HG02981 (cell line): ENCODE data around the gene DHRS11.

Experiments
- ATAC-seq: cut with Tn5 transposase; IDR thresholded peaks from one replicate; pipeline ENCODE4 v1.9.1; 2021; ENCODE audit warnings: mild to moderate bottlenecking, moderate library complexity; ENCODE audit not compliant: unreplicated experiment

DHRS11 gene

GRCh38 chr17:36612323-36612722 lies 20.6 kb downstream of the DHRS11 start:
- ATAC-seq, result no peak

- ATAC-seq, result no peak
Observed at GRCh38 chr17:36613155-36613554, 21.5 kb downstream of the DHRS11 start.

- ATAC-seq, result no peak
Observed at GRCh38 chr17:36614081-36614480, 22.4 kb downstream of the DHRS11 start.

- no peak for ATAC-seq
Observed at GRCh38 chr17:36614933-36615332, 23.3 kb downstream of the DHRS11 start.

- ATAC-seq, result no peak
Observed at GRCh38 chr17:36616061-36617029, 24.7 kb downstream of the DHRS11 start.

- no peak for ATAC-seq
Observed at GRCh38 chr17:36617773-36618172, 26.1 kb downstream of the DHRS11 start.

- ATAC-seq, result no peak
Observed at GRCh38 chr17:36623281-36623680, 31.6 kb downstream of the DHRS11 start.

GRCh38 chr17:36625188-36625587 lies 33.5 kb downstream of the DHRS11 start:
- ATAC-seq, result no peak

- ATAC-seq, result no peak
Observed at GRCh38 chr17:36627101-36627500, 35.4 kb downstream of the DHRS11 start.

GRCh38 chr17:36628576-36628975 lies 36.9 kb downstream of the DHRS11 start:
- no peak for ATAC-seq

- no peak for ATAC-seq
Observed at GRCh38 chr17:36629252-36629847, 37.7 kb downstream of the DHRS11 start.

GRCh38 chr17:36629970-36630502 lies 38.4 kb downstream of the DHRS11 start:
- ATAC-seq, result no peak

- no peak for ATAC-seq
Observed at GRCh38 chr17:36631022-36631421, 39.3 kb downstream of the DHRS11 start.

- ATAC-seq, result no peak
Observed at GRCh38 chr17:36632916-36633771, 41.5 kb downstream of the DHRS11 start.

- ATAC-seq, result no peak
Observed at GRCh38 chr17:36640346-36640745, 48.7 kb downstream of the DHRS11 start.

GRCh38 chr17:36640836-36641235 lies 49.2 kb downstream of the DHRS11 start:
- no peak for ATAC-seq

- ATAC-seq, result no peak
Observed at GRCh38 chr17:36641331-36641876, 49.7 kb downstream of the DHRS11 start.

GRCh38 chr17:36641877-36642845 lies 50.5 kb downstream of the DHRS11 start:
- ATAC-seq, result no peak

GRCh38 chr17:36643086-36643685 lies 51.5 kb downstream of the DHRS11 start:
- no peak for ATAC-seq
